PC-3 (cell line): ENCODE results near the gene GATD1. TPM values are rescaled to one million over a fixed set of nuclear protein-coding genes. Genes with fewer than 3 reads are reported as not detected.
A peak's percentile ranks its signal among the peaks of the same experiment; 100 is the strongest.

Experiments used
- ATAC-seq: fragments of 200-7000 bp; cut with Tn5 transposase; 2 replicates; pipeline ENCODE4 v1.9.1; 2020; ENCODE audit warnings: mild to moderate bottlenecking, moderate library complexity
- BruUV-seq: library from RNA; stranded (reverse); fragments of 400-500 nt; replicated peaks from 2 replicates; lab custom pipeline; 2021; lab: Mats Ljungman, UMichigan
- CTCF ChIA-PET: fragments of 300-600 bp; sonication (Branson Sonifier 250); formaldehyde crosslinking; loops from one replicate; lab custom pipeline; 2022; ENCODE audit warnings: antibody characterized with exemption; lab: Charles Lee
- POLR2A ChIA-PET: fragments of 300-600 bp; sonication (Branson Sonifier 250); formaldehyde crosslinking; loops from one replicate; lab custom pipeline; 2022; ENCODE audit warnings: antibody characterized with exemption; ENCODE audit not compliant: unreplicated experiment; lab: Charles Lee
- DNase-seq: peaks from one replicate; pipeline ENCODE4 v3.0.0-alpha.2; 2015
- H2AFZ ChIP-seq: fragments of 300-600 bp; sonication (generic); 2 replicates; pipeline ENCODE4 v1.6.0; 2016; ENCODE audit warnings: antibody characterized with exemption, low read length
- H3F3A ChIP-seq: fragments of 300-600 bp; sonication (generic); one replicate; pipeline ENCODE4 v1.6.0; 2017; ENCODE audit warnings: antibody characterized with exemption, low read length, control low read depth, mild to moderate bottlenecking; ENCODE audit not compliant: unreplicated experiment
- H3K27ac ChIP-seq: fragments of 300-600 bp; sonication (generic); 2 replicates; pipeline ENCODE4 v1.5.1; 2016; ENCODE audit warnings: mild to moderate bottlenecking, low read length
- H3K27me3 ChIP-seq: fragments of 300-600 bp; sonication (generic); 2 replicates; pipeline ENCODE4 v1.6.1; 2016; ENCODE audit warnings: low read length, mixed read lengths
- H3K36me3 ChIP-seq: fragments of 300-600 bp; sonication (generic); 2 replicates; pipeline ENCODE4 v1.6.1; 2016; ENCODE audit warnings: low read depth, mixed run types, low read length, mixed read lengths
- H3K4me1 ChIP-seq: fragments of 300-600 bp; sonication (generic); 2 replicates; pipeline ENCODE4 v1.5.1; 2016; ENCODE audit warnings: low read length; ENCODE audit not compliant: insufficient read depth
- H3K4me2 ChIP-seq: fragments of 300-600 bp; sonication (generic); 2 replicates; pipeline ENCODE4 v1.6.0; 2016; ENCODE audit warnings: low read length
- H3K4me3 ChIP-seq: fragments of 300-600 bp; sonication (generic); 2 replicates; pipeline ENCODE4 v1.5.1; 2016; ENCODE audit warnings: mild to moderate bottlenecking, low read length, mixed read lengths
- H3K79me2 ChIP-seq: fragments of 300-600 bp; sonication (generic); 2 replicates; pipeline ENCODE4 v1.6.1; 2017; ENCODE audit warnings: low read length, mixed read lengths
- H3K9ac ChIP-seq: fragments of 300-600 bp; sonication (generic); 2 replicates; pipeline ENCODE4 v1.6.0; 2016; ENCODE audit warnings: mild to moderate bottlenecking, low read length
- H3K9me2 ChIP-seq: fragments of 300-600 bp; sonication (generic); replicated peaks from 2 replicates; pipeline ENCODE4 v1.6.1; 2016; ENCODE audit warnings: mixed run types, low read length, mixed read lengths
- H3K9me3 ChIP-seq: fragments of 300-600 bp; sonication (generic); 2 replicates; pipeline ENCODE4 v1.6.1; 2016; ENCODE audit warnings: low read length, mixed read lengths
- H4K20me1 ChIP-seq: fragments of 300-600 bp; sonication (generic); 2 replicates; pipeline ENCODE4 v1.6.1; 2016; ENCODE audit warnings: low read length, mixed read lengths
- EZH2 ChIP-seq: fragments of 300-600 bp; sonication (generic); IDR thresholded peaks from one replicate; pipeline ENCODE4 v1.6.1; 2017; ENCODE audit warnings: antibody characterized with exemption, mild to moderate bottlenecking, low read length; ENCODE audit not compliant: unreplicated experiment
- EZH2phosphoT487 ChIP-seq: fragments of 300-600 bp; sonication (generic); IDR thresholded peaks from 2 replicates; pipeline ENCODE4 v1.6.1; 2018; ENCODE audit warnings: mild to moderate bottlenecking, antibody characterized with exemption, low read length, borderline replicate concordance
- intact Hi-C: fragments of 100-400 bp; cut with micrococcal nuclease; formaldehyde crosslinking; loops from 2 replicates; pipeline ENCODE4 v1.9.0; 2023
- total RNA-seq: library from RNA; depleted of rRNA; stranded (reverse); fragments of >200 nt; gene quantifications from 2 replicates; pipeline ENCODE4 v1.2.3, GENCODE V29; 2014
- TF ChIP-seq, protein P1 (sequence below): fragments of 300-600 bp; sonication (generic); conservative IDR thresholded peaks from 2 replicates; pipeline ENCODE4 v1.5.1; 2017; ENCODE audit warnings: antibody characterized with exemption, low read depth, mild to moderate bottlenecking, low read length

GATD1 gene
- total RNA-seq, 1 experiment from 2014 or later, result 39.7 TPM

DNA sequence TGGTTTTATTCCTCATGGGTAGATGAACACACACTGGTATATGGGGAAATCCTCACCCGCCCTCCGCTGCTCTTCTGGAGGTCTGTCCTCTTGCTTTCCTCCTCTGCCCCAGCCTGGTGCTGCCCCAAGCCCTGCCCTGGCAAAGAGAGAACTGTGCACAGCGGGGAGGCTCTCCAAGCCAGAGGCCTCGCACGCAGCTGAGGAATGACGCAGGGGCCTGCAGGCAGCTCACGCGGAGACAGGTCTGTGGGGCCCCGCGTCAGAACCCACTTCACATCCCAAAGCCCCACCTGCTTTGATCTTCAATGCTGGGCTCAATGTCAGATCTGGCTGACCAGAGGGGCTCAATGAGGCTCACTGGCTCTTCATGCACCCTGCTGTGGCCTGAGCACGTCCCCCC, 10.0 kb downstream of the GATD1 start:
- H3K4me2 ChIP-seq, result no peak overlapping the region
- H3K27me3 ChIP-seq, result no peaks in the 10 kb centered on the region
- H3K4me3 ChIP-seq, result no peak overlapping the region
- peaks cover 45% of the 10 kb centered on the region for H3K36me3 ChIP-seq
- peaks cover 11% of the 10 kb centered on the region for H3K4me1 ChIP-seq
- H3K9ac ChIP-seq, result no peak overlapping the region
- H3K79me2 ChIP-seq, result 0 out of 2 replicates have a peak, but pooled peaks cover 12% of the 10 kb centered on the region
- H3F3A ChIP-seq, result peaks cover 8% of the 10 kb centered on the region
- H3K27ac ChIP-seq, result no peak overlapping the region
- ATAC-seq (no peak), DNase-seq (no peak)
- CTCF ChIA-PET, result no interaction called here
- no peaks in the 10 kb centered on the region for H4K20me1 ChIP-seq
- intact Hi-C loops, result no loop called here
- no peaks in the 10 kb centered on the region for H3K9me2 ChIP-seq
- TSS peak; percentile 25 for BruUV-seq
- H2AFZ ChIP-seq, result no peak overlapping the region
- TF ChIP-seq EZH2phosphoT487 (no peak), EZH2 (no peak)
- TF ChIP-seq, protein P1, sequence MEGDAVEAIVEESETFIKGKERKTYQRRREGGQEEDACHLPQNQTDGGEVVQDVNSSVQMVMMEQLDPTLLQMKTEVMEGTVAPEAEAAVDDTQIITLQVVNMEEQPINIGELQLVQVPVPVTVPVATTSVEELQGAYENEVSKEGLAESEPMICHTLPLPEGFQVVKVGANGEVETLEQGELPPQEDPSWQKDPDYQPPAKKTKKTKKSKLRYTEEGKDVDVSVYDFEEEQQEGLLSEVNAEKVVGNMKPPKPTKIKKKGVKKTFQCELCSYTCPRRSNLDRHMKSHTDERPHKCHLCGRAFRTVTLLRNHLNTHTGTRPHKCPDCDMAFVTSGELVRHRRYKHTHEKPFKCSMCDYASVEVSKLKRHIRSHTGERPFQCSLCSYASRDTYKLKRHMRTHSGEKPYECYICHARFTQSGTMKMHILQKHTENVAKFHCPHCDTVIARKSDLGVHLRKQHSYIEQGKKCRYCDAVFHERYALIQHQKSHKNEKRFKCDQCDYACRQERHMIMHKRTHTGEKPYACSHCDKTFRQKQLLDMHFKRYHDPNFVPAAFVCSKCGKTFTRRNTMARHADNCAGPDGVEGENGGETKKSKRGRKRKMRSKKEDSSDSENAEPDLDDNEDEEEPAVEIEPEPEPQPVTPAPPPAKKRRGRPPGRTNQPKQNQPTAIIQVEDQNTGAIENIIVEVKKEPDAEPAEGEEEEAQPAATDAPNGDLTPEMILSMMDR, result no peak
- POLR2A ChIA-PET, result no interaction called here
- H3K9me3 ChIP-seq, result no peaks in the 10 kb centered on the region

DNA sequence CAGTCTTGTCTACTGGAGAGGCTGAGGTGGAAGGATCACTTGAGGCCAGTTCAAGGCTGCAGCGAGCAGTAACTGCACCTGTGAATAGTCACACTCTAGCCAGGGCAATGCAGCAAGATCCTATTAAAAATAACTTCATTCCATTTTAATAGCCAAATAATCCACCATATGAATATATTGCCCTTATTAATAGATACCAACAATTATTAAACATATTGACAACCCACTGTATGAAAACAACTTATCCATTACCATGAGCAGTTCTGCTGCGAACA, 10.4 kb downstream of the GATD1 start:
- Histone ChIP-seq H3K27ac (no peak overlapping the region), H3K27me3 (no peaks in the 10 kb centered on the region), H3K4me3 (no peak overlapping the region), H3K36me3 (peaks cover 45% of the 10 kb centered on the region), H3K9me3 (no peaks in the 10 kb centered on the region), H3F3A (peaks cover 9% of the 10 kb centered on the region), H4K20me1 (no peaks in the 10 kb centered on the region), H3K9me2 (no peaks in the 10 kb centered on the region), H3K9ac (no peak overlapping the region), H3K4me1 (peaks cover 14% of the 10 kb centered on the region), H2AFZ (no peak overlapping the region), H3K79me2 (0 out of 2 replicates have a peak, but pooled peaks cover 11% of the 10 kb centered on the region), H3K4me2 (no peak overlapping the region)
- DNase-seq (no peak), ATAC-seq (no peak)
- TF ChIP-seq EZH2phosphoT487 (no peak), EZH2 (no peak)
- TF ChIP-seq, protein P1, result no peak
- CTCF ChIA-PET, result no interaction called here
- POLR2A ChIA-PET, result no interaction called here
- intact Hi-C loops, result no loop called here
- BruUV-seq, result no TSS peak

DNA sequence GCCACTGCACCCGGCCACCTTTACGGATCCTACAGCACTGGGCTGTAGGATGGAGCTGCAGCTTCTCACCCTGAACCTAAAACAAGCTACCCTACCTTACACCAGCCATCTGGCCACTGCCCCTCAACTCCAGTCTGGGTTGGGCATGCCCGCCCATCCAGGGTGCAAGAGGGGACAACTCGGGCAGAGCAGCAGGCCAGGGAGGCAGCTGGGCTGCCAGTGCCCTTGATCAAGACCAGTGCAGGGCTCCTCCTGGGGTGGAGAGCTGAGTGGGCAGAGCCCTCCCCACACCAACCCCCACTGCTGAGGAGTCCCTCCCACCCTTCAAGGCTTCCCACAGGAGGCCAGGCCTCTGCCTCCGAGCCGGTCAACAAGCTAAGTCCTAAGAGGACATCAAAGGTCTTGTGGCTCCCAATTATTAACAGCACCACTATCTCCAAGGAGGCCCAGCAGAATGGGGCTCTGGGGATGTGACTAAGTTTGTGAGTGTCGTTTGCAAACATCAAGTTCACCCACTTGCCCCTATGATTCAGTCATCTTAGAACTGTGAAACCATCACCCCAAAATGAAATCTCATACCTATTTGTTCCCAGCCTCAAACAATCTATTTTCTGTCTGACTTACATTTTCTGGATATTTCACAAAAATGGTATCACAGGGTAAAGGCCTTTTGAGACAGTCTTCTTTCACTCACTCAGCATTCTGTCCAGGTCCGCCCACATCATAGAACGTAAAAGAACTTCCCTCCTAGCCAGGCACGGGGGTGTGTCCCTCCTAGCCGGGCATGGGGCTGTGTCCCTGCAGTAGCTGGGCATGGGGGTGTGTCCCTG, 11.0 kb downstream of the GATD1 start:
- Histone ChIP-seq H3K27ac (no peak overlapping the region), H3K36me3 (peaks cover 44% of the 10 kb centered on the region), H3K9me3 (no peaks in the 10 kb centered on the region), H3K9me2 (no peaks in the 10 kb centered on the region), H2AFZ (no peak overlapping the region), H3K79me2 (0 out of 2 replicates have a peak, but pooled peaks cover 6% of the 10 kb centered on the region), H3K4me1 (peaks cover 14% of the 10 kb centered on the region), H4K20me1 (no peaks in the 10 kb centered on the region), H3K4me2 (no peak overlapping the region), H3K4me3 (no peak overlapping the region), H3K9ac (no peak overlapping the region), H3K27me3 (no peaks in the 10 kb centered on the region), H3F3A (peaks cover 9% of the 10 kb centered on the region)
- DNase-seq (no peak), ATAC-seq (no peak)
- POLR2A ChIA-PET, result no interaction called here
- intact Hi-C loops, result no loop called here
- TF ChIP-seq, protein P1, result no peak
- TF ChIP-seq EZH2phosphoT487, result no peak
- TF ChIP-seq EZH2, result no peak
- CTCF ChIA-PET, result no interaction called here
- no TSS peak for BruUV-seq
